K562 (cell line): Measurements from ENCODE around the gene GCNT1.

Experiments used
- ASH1L ChIP-seq: fragments of 450-650 bp; IDR thresholded peaks from 2 replicates; pipeline ENCODE4 v1.6.1; 2018; ENCODE audit warnings: borderline replicate concordance, mild to moderate bottlenecking, low read depth; ENCODE audit not compliant: partially characterized antibody
- CEBPB ChIP-seq: fragments of 450-650 bp; IDR thresholded peaks from 2 replicates; pipeline ENCODE4 v1.6.1; 2016; ENCODE audit warnings: missing genetic modification characterization, missing compliant biosample characterization
- ESRRA ChIP-seq: fragments of 450-650 bp; IDR thresholded peaks from 2 replicates; pipeline ENCODE4 v1.6.1; 2014; ENCODE audit warnings: low read depth, mild to moderate bottlenecking, moderate library complexity, borderline replicate concordance
- ETS2 ChIP-seq: IDR thresholded peaks from 2 replicates; pipeline ENCODE4 v1.6.1; 2016; ENCODE audit warnings: borderline replicate concordance, missing genetic modification characterization, mild to moderate bottlenecking, moderate library complexity, missing compliant biosample characterization; ENCODE audit not compliant: poor library complexity, severe bottlenecking
- KLF10 ChIP-seq: fragments of 250-450 bp; sonication (Bioruptor Pico); IDR thresholded peaks from 2 replicates; pipeline ENCODE4 v1.6.1; 2021; ENCODE audit warnings: matching md5 sums
- NR1H2 ChIP-seq: sonication (generic); formaldehyde crosslinking; IDR thresholded peaks from 2 replicates; pipeline ENCODE4 v1.4.0; 2020; ENCODE audit warnings: mild to moderate bottlenecking, missing genetic modification reagents
- POLR2AphosphoS2 ChIP-seq: IDR thresholded peaks from 2 replicates; pipeline ENCODE4 v1.6.1; 2012; ENCODE audit warnings: low read length, improper control_type of control experiment
- TAF1 ChIP-seq: IDR thresholded peaks from 2 replicates; pipeline ENCODE4 v1.6.1; 2011; ENCODE audit warnings: mild to moderate bottlenecking, low read length, moderate library complexity; ENCODE audit not compliant: insufficient read depth, control insufficient read depth, severe bottlenecking; ENCODE audit errors: extremely low read depth
- TEAD1 ChIP-seq, 2 experiments: fragments of 450-650 bp in 1 of 2; sonication (generic) in 1 of 2; formaldehyde crosslinking; IDR thresholded peaks; 2 replicates each; pipeline versions ENCODE4 v1.4.0 to v1.8.0; 2020 to 2022; ENCODE audit warnings: mild to moderate bottlenecking in 2 of 2, missing genetic modification reagents in 1 of 2
- ZFP91 ChIP-seq: sonication (generic); formaldehyde crosslinking; IDR thresholded peaks from 2 replicates; pipeline ENCODE4 v1.8.0; 2022; ENCODE audit warnings: mild to moderate bottlenecking, missing genetic modification reagents

GRCh38 chr9:76453785-76454184 is 5.2 kb upstream of the GCNT1 start:
- TF ChIP-seq TEAD1 (CRISPR knock-in tag; IDR thresholded peaks at IDR 0.05) = no peak
- TF ChIP-seq KLF10 (CRISPR knock-in tag) = no peak
- no peak for TF ChIP-seq TAF1
- no peak for TF ChIP-seq ASH1L
- TF ChIP-seq CEBPB (tag) = peak; percentile 57
- TF ChIP-seq POLR2AphosphoS2 = no peak
- no peak for TF ChIP-seq NR1H2
- no peak for TF ChIP-seq ESRRA
- TF ChIP-seq ZFP91 (CRISPR knock-in tag) = no peak
- TF ChIP-seq ETS2 (tag) = no peak
